ENCODE data around the gene NLN.

Gene NLN

GRCh38 chr5:65737842-65738241 lies 15.8 kb downstream of the NLN start:
- no peak for DNase-seq (ENCODE audit: low read depth in 1 of 2, low spot score in 1 of 2)
- Histone ChIP-seq H3K4me3 (replicated peaks; ENCODE audit: insufficient read depth, low read length) (no peak overlapping the region), H3K27ac (replicated peaks) (no peak overlapping the region), H3K27me3 (ENCODE audit: insufficient read depth, poor library complexity, severe bottlenecking) (no peaks in the 10 kb centered on the region)
- TF ChIP-seq POLR2AphosphoS5 (IDR thresholded peaks at IDR 0.05; ENCODE audit: low read depth) (no peak), GABPA (IDR thresholded peaks at IDR 0.05; ENCODE audit: low read depth) (no peak), REST (IDR thresholded peaks at IDR 0.05; ENCODE audit: insufficient replicate concordance, low read depth) (no peak), SPI1 (IDR thresholded peaks at IDR 0.05; ENCODE audit: borderline replicate concordance, low read depth) (no peak), CTCF (IDR thresholded peaks at IDR 0.05; ENCODE audit: insufficient read depth, low read length) (no peak)

- TF ChIP-seq POLR2AphosphoS5 (IDR thresholded peaks at IDR 0.05; ENCODE audit: low read depth), result no peak
- TF ChIP-seq REST (IDR thresholded peaks at IDR 0.05; ENCODE audit: insufficient replicate concordance, low read depth), result no peak
- no peak for TF ChIP-seq GABPA (IDR thresholded peaks at IDR 0.05; ENCODE audit: low read depth)
- TF ChIP-seq CTCF (IDR thresholded peaks at IDR 0.05; ENCODE audit: insufficient read depth, low read length), result no peak
- TF ChIP-seq SPI1 (IDR thresholded peaks at IDR 0.05; ENCODE audit: borderline replicate concordance, low read depth), result no peak
Measured at GRCh38 chr5:65738305-65738704, 16.3 kb downstream of the NLN start.

GRCh38 chr5:65739162-65739561 lies 17.2 kb downstream of the NLN start:
- Histone ChIP-seq H3K27ac (replicated peaks) (no peak overlapping the region), H3K4me3 (replicated peaks; ENCODE audit: insufficient read depth, low read length) (no peak overlapping the region), H3K27me3 (ENCODE audit: insufficient read depth, poor library complexity, severe bottlenecking) (no peaks in the 10 kb centered on the region)
- TF ChIP-seq CTCF (IDR thresholded peaks at IDR 0.05; ENCODE audit: insufficient read depth, low read length), result no peak
- TF ChIP-seq REST (IDR thresholded peaks at IDR 0.05; ENCODE audit: insufficient replicate concordance, low read depth), result no peak
- no peak for TF ChIP-seq GABPA (IDR thresholded peaks at IDR 0.05; ENCODE audit: low read depth)
- TF ChIP-seq SPI1 (IDR thresholded peaks at IDR 0.05; ENCODE audit: borderline replicate concordance, low read depth), result no peak
- TF ChIP-seq POLR2AphosphoS5 (IDR thresholded peaks at IDR 0.05; ENCODE audit: low read depth), result no peak
- no peak for DNase-seq (ENCODE audit: low read depth in 1 of 2, low spot score in 1 of 2)

More at GRCh38 chr5:65738305-65738704, 16.3 kb downstream of the NLN start:
- Histone ChIP-seq H3K4me3 (replicated peaks; ENCODE audit: insufficient read depth, low read length) (no peak overlapping the region), H3K27ac (replicated peaks) (no peak overlapping the region), H3K27me3 (ENCODE audit: insufficient read depth, poor library complexity, severe bottlenecking) (no peaks in the 10 kb centered on the region)
- DNase-seq (ENCODE audit: low read depth in 1 of 2, low spot score in 1 of 2), result no peak

All from HL-60 (cell line).